Activated CD8-positive, alpha-beta T cell treated with anti-CD3 and anti-CD28 coated beads for 36 hours (primary cell): Measurements from ENCODE around the gene TFRC. TPM values are rescaled to one million over a fixed set of nuclear protein-coding genes. Genes with fewer than 3 reads are reported as not detected.

ENCODE experiments used
- ATAC-seq: fragments of 200-7000 bp; cut with Tn5 transposase; one replicate; pipeline ENCODE4 v1.10.0; 2021; ENCODE audit warnings: mild to moderate bottlenecking, moderate library complexity
- CTCF ChIA-PET: fragments of 350-600 bp; sonication (Branson Sonifier 250); formaldehyde crosslinking; loops from one replicate; lab custom pipeline; 2021; ENCODE audit warnings: antibody characterized with exemption; lab: Charles Lee
- POLR2A ChIA-PET: fragments of 350-600 bp; sonication (Branson Sonifier 250); formaldehyde crosslinking; loops from one replicate; lab custom pipeline; 2021; ENCODE audit warnings: antibody characterized with exemption; lab: Charles Lee
- DNase-seq: peaks from one replicate; pipeline ENCODE4 v3.0.0-alpha.2; 2020
- H3K27ac Mint-ChIP-seq: one replicate; pipeline ENCODE4 v1.8.0; 2021; ENCODE audit warnings: mild to moderate bottlenecking, mixed read lengths
- H3K27me3 Mint-ChIP-seq: one replicate; pipeline ENCODE4 v1.8.0; 2021; ENCODE audit warnings: mixed read lengths
- H3K36me3 Mint-ChIP-seq: one replicate; pipeline ENCODE4 v1.8.0; 2021; ENCODE audit warnings: low read depth, mixed read lengths
- H3K4me1 Mint-ChIP-seq: one replicate; pipeline ENCODE4 v1.8.0; 2021; ENCODE audit warnings: low read depth, mixed read lengths
- H3K4me3 Mint-ChIP-seq: one replicate; pipeline ENCODE4 v1.8.0; 2021; ENCODE audit warnings: mild to moderate bottlenecking, moderate library complexity, mixed read lengths
- H3K9me3 Mint-ChIP-seq: one replicate; pipeline ENCODE4 v1.8.0; 2021; ENCODE audit warnings: mixed read lengths
- CTCF ChIP-seq: fragments of 200-600 bp; IDR thresholded peaks from one replicate; pipeline ENCODE4 v1.8.0; 2022; ENCODE audit warnings: antibody characterized with exemption, mild to moderate bottlenecking
- intact Hi-C: fragments of 100-400 bp; cut with micrococcal nuclease; formaldehyde crosslinking; loops from one replicate; pipeline ENCODE4 v1.10.0; 2022
- total RNA-seq, 2 experiments: library from RNA; stranded (reverse); gene quantifications; one replicate each; pipeline ENCODE4 v1.2.3, GENCODE V29; 2021

TFRC gene
- total RNA-seq, 2 experiments from 2014 or later, result 521 to 524 TPM

GRCh38 chr3:196016485-196016884 lies 65.4 kb downstream of the TFRC start:
- peaks cover 3% of the 10 kb centered on the region for H3K27me3 Mint-ChIP-seq
- peak; percentile 51 for ATAC-seq
- no peaks in the 10 kb centered on the region for H3K9me3 Mint-ChIP-seq
- peak; percentile 25 for DNase-seq
- TF ChIP-seq CTCF, result no peak
- no peak overlapping the region for H3K4me3 Mint-ChIP-seq
- intact Hi-C loops, result no loop called here
- H3K36me3 Mint-ChIP-seq, result no peaks in the 10 kb centered on the region
- POLR2A ChIA-PET, result no interaction called here
- H3K27ac Mint-ChIP-seq, result no peak overlapping the region
- H3K4me1 Mint-ChIP-seq, result no peaks in the 10 kb centered on the region
- CTCF ChIA-PET, result no interaction called here

GRCh38 chr3:196016059-196016458 lies 65.8 kb downstream of the TFRC start:
- ATAC-seq, result no peak
- Mint-ChIP-seq H3K4me1 (no peaks in the 10 kb centered on the region), H3K27me3 (peaks cover 3% of the 10 kb centered on the region), H3K9me3 (peaks cover 1% of the 10 kb centered on the region), H3K36me3 (no peaks in the 10 kb centered on the region), H3K27ac (no peak overlapping the region), H3K4me3 (no peak overlapping the region)
- CTCF ChIA-PET, result no interaction called here
- POLR2A ChIA-PET, result no interaction called here
- DNase-seq, result no peak
- no peak for TF ChIP-seq CTCF
- intact Hi-C loops, result no loop called here

GRCh38 chr3:196013587-196014487 lies 68.1 kb downstream of the TFRC start:
- no peak for TF ChIP-seq CTCF
- ATAC-seq, result no peak
- no peaks in the 10 kb centered on the region for H3K4me1 Mint-ChIP-seq
- intact Hi-C loops, result no loop called here
- no peak overlapping the region for H3K27ac Mint-ChIP-seq
- H3K4me3 Mint-ChIP-seq, result no peak overlapping the region
- no peak for DNase-seq
- ChIA-PET CTCF (no interaction called here), POLR2A (no interaction called here)
- peaks cover 6% of the 10 kb centered on the region for H3K9me3 Mint-ChIP-seq
- no peaks in the 10 kb centered on the region for H3K36me3 Mint-ChIP-seq
- peaks cover 3% of the 10 kb centered on the region for H3K27me3 Mint-ChIP-seq

- ATAC-seq (no peak), DNase-seq (no peak)
- Mint-ChIP-seq H3K36me3 (no peaks in the 10 kb centered on the region), H3K9me3 (peaks cover 6% of the 10 kb centered on the region), H3K4me1 (no peaks in the 10 kb centered on the region), H3K27me3 (peaks cover 4% of the 10 kb centered on the region), H3K4me3 (no peak overlapping the region), H3K27ac (no peak overlapping the region)
- no peak for TF ChIP-seq CTCF
- CTCF ChIA-PET, result no interaction called here
- intact Hi-C loops, result no loop called here
- POLR2A ChIA-PET, result no interaction called here
Observed at GRCh38 chr3:196012941-196013476, 68.9 kb downstream of the TFRC start.

GRCh38 chr3:196012481-196012880 lies 69.4 kb downstream of the TFRC start:
- DNase-seq, result no peak
- Mint-ChIP-seq H3K27ac (no peak overlapping the region), H3K4me3 (no peak overlapping the region), H3K4me1 (no peaks in the 10 kb centered on the region), H3K9me3 (peaks cover 6% of the 10 kb centered on the region), H3K36me3 (no peaks in the 10 kb centered on the region), H3K27me3 (peaks cover 4% of the 10 kb centered on the region)
- ChIA-PET CTCF (no interaction called here), POLR2A (no interaction called here)
- intact Hi-C loops, result no loop called here
- no peak for ATAC-seq
- TF ChIP-seq CTCF, result no peak
